GM19023 (cell line): ENCODE measurements around the gene P2RX2.

Experiments
- ATAC-seq: cut with Tn5 transposase; IDR thresholded peaks from one replicate; pipeline ENCODE4 v1.9.1; 2021; ENCODE audit warnings: mild to moderate bottlenecking, moderate library complexity; ENCODE audit not compliant: unreplicated experiment

Gene P2RX2

DNA sequence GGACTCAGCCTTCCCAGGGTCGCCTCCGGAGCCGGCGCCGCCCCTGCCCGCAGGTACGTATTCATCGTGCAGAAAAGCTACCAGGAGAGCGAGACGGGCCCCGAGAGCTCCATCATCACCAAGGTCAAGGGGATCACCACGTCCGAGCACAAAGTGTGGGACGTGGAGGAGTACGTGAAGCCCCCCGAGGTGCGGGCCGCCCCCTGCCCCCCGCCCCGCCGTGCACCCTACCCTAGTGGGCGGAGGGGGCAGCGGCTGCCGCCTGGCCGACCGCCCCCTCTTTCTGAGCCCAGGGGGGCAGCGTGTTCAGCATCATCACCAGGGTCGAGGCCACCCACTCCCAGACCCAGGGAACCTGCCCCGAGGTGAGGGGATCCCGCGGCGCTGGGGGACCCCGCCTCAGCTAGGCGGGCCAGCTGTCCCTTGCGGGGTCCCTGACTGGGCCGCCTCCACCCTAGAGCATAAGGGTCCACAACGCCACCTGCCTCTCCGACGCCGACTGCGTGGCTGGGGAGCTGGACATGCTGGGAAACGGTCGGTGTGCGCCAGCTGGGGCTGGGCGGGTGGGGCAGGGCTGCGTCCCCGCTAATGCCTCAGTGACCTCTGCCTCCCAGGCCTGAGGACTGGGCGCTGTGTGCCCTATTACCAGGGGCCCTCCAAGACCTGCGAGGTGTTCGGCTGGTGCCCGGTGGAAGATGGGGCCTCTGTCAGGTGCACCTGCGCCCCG is 973 bp downstream of the P2RX2 start:
- no peak for ATAC-seq

- ATAC-seq: no peak
These were observed 1.7 kb downstream of the P2RX2 start for GRCh38 chr12:132620113-132620898.

DNA sequence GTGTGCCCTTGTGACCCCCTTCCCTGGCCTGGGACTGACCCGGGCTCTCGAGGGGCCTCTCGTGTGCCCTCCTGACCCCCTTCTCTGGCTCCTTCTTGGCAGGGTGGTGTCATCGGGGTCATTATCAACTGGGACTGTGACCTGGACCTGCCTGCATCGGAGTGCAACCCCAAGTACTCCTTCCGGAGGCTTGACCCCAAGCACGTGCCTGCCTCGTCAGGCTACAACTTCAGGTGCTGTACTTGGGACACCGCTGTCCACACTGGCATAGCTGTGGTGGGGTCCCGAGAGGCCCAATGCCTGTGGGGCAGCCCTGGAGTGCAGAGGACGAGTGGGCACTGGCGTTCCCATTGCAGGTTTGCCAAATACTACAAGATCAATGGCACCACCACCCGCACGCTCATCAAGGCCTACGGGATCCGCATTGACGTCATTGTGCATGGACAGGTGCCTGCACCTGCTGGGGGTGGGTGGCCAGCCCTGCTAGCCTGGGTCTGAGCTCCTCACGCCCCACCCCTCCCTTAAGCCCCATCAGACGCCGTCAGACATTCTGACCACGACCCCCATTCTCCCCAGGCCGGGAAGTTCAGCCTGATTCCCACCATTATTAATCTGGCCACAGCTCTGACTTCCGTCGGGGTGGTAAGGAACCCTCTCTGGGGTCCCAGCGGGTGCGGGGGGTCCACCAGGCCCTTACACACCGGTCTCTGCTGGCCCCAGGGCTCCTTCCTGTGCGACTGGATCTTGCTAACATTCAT is 2.5 kb downstream of the P2RX2 start:
- no peak for ATAC-seq

- no peak for ATAC-seq
These were observed 3.3 kb downstream of the P2RX2 start for GRCh38 chr12:132621657-132622435.

DNA sequence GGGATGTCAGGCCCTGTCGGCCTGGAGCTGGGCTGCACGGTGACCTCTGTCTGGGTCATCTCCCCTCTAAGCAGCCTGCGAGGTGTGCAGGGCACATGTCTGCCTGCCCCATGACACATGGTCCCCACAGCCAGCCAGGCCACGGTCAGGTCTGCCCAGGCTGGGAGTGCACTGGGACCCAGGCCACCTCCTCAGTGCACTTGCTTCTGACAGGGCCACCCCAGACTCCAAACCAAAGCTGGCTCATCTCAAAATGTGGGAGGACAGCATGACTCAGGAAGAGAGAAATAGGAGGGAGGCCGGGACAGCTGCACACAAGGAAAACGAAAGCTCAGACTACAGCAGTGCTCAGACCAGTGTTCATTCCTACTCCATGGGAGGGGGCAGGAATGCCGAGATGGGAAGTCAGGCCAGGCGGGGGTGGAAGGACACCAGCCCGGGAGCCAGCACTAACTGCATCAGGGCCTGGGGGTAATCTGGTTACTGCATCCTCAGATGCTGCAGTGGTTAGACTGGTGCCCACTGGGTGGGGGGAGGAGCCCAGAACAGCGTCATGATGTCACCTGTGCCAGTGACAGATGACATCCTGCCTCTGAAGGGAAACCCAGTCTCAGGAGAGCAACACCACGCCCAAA is 4.0 kb downstream of the P2RX2 start:
- no peak for ATAC-seq

DNA sequence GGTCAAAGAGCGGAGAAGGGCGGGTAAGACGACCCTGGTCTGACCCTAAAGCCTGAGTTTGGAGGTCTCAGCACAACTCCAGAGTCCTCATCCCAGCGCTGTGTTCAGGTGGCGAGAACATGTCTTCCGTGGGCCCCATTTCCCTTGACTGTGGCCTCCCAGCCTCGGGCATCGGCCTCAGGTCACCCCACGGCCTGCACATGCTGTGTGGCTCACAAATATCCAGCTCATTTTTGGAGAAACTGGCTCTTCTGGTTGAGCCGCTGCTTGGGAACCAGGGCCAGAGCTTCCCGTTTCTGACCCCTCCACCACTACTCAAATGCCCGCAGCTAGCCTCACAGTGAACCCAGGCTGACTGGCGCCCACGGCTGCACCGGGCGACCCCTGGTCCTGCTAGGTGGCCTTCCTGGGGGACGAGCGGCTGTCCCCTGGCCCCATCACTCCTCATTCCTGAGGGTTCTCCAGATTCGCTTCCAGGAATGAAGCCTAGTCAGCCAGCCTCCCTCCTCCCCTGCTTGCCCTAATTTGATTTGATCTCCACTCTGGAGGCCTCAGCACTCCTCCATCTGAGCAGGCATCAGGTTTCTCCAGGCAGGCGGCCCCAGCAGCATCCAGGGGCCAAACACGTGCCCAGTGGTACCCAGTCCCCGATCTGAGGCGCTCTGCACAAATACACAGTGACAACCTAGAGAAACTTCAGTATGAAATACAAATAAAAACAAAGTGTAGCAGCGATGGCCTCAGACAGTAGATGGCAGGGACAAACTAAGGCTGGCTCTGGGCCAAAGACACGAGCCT is 4.7 kb downstream of the P2RX2 start:
- no peak for ATAC-seq

DNA sequence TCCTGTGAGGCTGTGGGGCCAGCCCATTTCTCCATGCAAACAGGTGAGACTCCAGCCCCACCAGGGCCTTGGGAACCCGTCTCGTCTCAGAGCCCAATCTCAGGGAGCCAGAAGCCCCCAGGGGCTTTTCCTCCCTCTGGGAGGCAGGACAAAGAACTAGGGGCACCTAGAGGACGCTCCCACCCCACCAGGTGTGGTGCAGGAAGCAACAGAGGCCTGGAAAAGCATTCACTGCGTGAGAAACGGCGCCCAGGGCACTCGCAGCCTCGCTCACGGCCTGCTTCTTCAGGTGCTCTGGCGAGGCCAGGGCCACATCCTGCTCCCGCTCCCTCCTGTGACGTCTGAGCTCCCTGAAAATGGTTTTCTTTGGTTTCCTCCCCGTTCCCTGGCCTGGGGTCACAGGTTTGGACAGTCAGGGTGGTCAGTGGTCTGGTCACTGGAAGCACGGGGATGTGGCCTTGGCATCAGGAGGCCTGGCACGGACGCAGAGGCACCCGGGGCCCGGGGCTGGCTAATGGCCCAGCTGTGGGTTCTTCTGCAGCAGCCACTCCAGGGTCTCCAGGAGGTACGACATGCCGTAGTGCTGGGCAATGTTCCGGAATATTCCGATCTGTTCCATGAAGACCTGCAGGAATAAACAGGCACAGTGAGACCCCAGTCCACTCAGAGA is 5.7 kb downstream of the P2RX2 start:
- no peak for ATAC-seq

DNA sequence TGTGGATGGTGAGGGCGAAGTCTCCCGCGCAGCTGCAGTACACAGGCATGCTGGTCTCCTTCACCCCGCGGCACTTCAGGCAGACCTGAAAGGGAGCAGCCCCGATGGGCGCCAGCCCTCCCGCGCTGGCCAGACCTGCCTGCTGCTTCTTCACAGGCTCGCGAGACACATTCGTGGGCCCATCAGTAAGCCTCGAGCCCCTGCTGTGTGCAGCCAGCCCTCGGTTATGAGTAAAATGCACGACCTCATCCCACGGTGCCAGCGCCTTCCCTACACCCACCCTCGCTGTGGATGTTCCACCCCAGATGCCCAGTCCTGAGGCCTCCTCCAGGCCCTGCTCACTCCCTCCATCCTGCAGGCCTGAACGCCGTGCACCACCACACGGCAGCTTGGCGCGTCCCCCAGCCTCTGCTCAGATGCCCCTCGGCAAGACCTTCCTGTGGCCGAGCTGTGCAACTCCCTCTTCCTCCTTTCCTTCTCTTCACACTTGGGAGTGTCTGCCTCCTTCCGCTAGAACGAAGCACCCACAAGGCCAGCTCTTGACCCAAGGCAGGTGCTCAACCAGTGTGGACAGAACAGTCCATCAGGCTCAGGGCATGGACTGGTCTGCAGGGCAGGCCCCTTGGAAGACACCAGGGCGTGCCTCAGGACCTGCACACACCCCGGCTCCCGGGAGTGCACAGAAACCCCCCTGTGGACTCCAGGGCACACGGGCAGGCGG is 6.5 kb downstream of the P2RX2 start:
- ATAC-seq: no peak

DNA sequence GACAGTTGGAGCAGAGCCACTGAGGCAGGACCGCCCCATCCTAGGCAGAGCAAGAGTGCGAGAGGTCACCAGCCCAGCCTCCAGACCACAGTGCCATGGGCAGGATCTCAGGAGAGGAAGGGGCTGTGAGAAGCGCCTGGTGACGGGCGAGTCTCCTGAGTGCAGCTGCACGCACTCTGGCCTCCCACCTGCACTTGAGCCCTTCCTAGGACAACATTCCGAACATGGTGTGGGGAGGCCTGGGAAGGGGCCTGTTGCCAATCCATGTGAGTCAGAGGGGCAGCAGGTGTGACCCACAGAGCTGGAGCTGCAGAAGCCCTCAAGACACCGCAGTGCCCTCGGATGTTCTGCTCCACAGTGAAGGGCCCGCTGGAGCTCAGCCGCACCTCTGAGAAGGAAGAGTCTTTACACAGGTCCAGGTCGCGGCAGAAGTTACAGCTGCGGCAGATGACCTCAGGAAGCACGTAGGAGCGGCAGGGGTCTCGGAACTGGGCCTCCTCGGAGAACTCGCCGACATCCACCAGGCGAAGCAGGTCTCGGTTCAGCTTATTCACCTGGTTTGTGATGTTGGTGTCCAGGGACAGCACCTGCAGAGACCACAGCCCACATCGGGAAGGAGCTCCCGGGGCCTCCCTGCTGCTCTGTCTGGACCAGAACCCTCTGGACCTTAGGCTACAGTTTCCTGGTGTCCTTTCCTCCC is 7.3 kb downstream of the P2RX2 start:
- no peak for ATAC-seq

GRCh38 chr12:132629330-132629729 is 10.8 kb downstream of the P2RX2 start:
- no peak for ATAC-seq

GRCh38 chr12:132630672-132631071 is 12.1 kb downstream of the P2RX2 start:
- ATAC-seq: no peak

- ATAC-seq: no peak
These were observed 13.1 kb downstream of the P2RX2 start for GRCh38 chr12:132631666-132632065.

DNA sequence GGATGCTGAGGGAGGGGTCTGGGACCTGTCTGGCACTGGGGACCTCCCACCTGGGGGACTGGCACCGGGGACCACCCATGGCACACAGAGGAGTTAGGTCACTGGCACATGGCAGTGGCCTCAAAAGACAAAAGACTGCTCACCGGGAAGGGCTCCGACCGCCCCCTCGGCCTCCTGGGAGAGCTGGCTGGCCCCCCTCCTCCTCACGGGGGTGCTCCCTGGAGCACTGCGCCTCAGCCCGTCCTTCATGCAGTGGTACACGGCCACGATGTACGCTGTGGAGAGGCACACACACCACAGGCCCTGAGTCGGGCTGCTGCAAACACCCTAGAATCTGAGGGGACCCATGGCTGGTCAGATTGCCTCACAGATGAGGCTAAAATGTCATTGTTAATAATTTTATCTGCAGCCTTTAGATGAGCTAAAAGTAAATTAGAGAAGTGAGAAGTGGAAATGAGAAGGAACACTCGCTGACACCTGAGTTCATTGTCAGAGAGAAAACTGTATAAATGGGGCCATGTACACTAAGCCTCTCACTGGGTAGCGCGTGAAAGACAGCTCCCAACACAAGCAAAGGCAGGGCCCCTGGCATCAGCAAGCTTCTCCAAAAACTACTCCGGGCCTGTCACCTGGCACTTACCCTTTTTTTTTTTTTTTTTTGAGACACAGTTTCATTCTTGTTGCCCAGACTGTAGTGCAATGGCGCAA is 14.1 kb downstream of the P2RX2 start:
- no peak for ATAC-seq

DNA sequence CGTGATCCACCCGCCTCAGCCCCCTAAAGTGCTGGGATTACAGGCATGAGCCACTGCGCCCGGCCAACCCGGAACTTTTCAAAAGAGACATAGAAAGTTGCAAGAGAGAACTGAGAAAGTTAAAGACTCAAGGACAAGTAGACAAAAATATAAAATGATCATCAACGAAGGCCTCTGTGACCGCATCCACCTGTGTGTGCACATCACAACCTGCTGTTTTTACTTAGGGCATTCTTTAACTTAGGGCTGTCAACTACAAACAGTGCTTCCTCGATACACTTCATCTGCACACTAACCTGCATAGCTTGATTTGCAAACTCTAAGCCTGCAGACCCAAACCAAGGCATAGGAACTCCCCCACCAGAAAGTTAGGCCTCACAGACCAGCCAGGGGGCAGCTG is 14.8 kb downstream of the P2RX2 start:
- ATAC-seq: no peak

DNA sequence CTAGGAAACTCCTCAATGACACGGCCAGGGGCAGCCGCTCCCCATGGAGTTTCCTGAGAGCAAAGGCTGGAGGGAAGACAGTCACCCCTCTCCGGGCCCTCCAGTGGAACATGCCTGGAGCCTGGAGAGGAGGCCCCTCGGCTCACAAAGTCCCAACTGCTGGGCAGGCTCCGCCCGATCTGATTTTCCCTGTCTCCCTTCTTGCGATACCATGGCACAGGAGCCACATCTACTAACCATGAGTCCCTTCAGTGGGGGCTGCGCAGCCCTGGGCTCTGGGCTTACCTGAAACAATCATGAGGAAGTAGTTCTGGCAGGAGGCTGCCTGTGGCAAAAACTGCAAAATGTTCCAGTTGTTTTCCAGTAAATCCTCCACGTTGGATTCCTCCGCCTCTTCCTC is 15.3 kb downstream of the P2RX2 start:
- ATAC-seq: no peak

DNA sequence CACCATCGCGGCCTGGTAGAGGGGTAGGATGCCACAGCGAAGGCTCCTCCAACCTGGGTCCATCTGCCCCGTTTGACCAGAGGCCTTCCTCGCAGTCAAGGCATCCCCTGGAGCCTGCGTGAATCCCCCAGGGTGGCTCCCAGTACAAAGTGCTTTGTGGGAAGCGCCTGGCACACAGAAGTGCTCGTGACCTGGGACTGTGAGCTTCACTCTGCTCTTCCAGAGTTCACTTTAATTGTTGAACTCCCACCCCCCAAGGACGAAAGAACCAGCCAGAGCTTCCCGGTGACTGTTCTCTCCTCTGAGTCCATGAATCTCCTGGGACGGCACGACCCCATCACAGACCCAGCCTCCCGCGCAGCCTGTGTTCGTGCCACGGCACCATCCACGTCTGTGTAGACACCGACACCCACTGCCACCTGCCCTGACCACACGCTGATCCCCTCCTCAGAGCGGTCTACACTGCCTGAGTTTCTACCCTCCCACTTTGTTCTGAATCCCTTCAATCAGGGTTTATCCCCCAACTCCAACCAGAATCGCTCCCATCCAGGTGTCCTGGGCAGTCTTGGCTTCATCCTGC is 15.9 kb downstream of the P2RX2 start:
- no peak for ATAC-seq
